CD4-positive, alpha-beta T cell treated with Interleukin-21 for 1 hour (primary cell): ENCODE measurements around the gene LSM10.

Source experiments
- DNase-seq: peaks from one replicate; pipeline ENCODE4 v3.0.0-alpha.2; 2020

LSM10 gene

DNA sequence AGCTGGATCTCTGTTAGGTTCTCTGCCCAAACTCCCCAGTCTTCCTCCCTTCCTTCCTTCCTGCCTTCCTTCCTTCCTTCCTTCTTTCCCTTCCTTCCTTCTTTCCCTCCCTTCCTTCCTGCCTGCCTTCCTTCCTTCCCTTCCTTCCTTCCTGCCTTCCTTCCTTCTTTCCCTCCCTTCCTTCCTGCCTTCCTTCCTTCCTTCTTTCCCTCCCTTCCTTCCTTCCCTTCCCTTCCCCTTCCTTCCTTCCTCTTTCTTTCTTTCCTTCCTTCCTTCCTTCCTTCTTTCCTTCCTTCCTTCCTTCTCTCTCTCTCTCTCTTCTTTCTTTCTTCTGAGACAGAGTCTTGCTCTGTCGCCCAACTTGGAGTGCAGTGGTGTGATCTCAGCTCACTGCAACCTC, 8.7 kb upstream of the LSM10 start:
- no peak for DNase-seq

DNA sequence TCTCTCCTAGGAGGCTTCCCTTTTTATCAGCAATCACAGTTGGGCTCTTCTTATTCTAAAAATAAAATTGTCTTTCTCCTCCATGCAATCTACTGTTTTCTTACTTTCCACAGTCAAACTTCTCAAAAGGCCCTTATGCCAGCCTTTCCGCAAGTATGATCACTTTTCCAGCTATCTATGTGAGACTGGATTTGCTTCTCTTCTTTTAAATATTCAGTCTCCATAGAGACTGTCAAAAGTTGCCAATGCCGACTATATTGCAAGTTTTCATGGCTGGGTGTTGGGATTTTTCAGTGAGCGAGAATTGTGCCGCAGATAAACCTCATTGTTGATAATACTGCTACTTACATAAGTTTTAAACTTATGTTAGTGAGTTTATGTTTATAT, 4.8 kb upstream of the LSM10 start:
- no peak for DNase-seq

DNA sequence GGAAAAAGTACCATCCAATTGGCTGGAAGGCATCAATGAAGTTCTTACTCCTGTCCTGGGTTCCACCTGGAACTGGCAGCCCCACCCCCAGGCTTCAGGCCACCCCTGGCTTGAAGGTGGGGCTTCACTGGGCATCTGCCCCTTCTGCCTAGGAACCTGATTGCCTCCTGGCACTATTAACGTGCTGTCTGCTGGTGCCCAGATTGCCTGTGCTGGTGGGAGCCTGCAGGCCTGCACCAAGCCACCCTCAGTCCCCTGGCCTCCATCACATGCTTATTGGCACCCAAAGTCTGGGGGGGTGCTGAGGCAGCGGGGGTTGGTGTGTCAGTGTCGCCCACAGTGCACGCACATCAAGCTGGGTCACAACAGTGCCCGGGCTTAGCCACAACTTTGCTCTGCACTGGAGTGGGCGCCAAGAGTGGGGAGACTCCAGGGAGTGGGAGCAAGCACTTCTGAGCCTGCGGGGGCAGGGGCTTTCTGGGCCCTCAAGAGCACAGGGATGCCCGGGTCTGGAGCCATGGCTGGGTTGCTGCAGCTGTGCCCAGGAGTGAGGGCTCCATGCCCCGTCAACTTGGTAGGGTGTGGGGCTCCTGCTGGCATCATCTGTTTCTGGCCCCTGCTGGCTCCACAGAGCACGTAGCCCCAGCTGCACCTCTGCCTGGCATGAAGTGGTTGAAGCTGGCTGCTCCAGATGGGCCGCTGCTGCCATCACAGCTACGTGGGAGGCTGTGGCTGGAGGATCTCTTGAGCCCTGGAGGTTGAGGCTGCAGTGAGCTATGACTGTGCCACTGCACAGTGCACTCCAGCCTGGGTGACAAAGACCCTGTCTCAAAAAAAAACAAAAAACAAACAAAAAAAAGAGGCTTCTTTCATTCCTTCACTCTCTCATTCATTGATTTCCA, 4.1 kb upstream of the LSM10 start:
- DNase-seq = no peak

DNA sequence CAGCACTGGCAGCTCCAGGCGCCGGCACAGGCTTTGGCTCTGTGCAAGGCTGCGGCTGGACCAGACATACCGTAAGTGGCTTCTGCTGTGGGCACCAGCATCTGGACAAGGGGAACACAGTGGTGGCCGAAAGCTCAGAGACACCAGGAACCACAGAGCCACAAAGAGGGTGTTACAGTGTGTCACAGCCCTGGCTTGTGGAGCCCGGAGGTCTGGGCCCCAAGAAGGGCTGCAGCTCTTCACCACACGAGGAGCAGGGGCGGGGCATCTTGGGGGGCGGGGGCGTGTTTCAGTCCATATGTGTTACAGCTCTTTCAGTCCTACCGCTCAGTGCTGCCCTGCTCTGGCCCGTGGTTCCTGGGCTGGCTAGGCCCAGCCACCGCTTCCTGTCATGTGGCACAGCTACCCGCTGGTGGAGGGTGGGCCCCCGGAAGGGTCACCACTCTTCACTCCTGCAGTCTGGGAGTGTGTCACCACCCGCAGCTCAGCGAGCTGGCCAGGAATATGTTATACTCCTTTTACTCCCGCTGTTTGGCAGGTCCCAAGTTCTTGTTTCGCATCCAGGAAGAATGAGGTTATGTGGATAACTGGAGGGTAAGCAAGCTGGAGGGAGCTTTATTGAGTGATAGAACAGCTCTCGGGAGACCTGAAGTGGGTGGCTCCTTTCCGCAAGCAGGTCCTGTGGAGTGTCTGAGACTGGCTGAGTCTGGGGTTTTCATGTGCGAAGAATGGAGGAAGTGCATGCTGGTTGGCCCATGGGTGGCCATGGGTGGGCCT, 3.3 kb upstream of the LSM10 start:
- peak; percentile 48 for DNase-seq

DNA sequence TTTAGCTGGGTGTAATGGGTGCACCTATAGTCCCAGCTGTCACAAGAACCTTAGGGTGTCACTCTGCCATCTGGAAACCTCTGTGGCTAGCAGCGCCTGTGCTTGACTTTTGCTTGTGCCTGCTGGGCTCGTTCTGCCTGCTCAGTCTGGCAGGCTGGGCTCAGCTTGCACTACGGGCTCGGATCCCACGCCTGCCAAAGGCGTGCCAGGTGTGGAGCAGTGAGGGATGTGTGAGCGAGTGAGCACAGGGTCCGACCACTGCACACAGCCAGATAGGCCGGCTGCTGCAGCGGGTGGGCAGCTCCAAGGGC, 2.8 kb upstream of the LSM10 start:
- DNase-seq = no peak

DNA sequence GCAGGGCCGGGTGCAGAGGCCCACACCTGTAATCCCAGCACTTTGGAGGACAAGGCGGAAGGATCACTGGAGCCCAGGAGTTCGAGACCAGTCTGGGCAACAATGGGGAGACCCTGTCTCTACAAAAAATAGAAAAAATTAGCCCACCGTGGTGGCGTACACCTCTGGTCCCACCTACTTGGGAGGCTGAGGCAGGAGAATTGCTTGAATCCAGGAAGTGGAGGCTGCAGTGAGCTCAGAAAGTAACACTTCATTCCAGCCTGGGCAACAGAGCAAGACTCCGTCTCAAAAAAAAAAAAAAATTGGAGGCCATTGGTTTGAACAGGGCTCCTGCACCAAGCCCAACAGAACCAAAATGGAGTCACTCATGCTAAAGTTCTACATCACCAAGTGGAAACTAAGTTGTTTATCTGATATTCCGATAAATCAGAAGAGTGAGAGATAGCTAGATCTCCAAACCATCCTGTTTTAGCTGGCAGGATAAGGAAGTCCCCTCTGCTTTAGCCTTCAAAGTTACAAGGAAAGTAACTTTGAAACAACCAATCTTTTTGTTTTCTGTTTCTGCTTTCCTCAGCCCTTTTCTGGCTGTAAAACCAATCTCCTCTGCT, 766 bp upstream of the LSM10 start:
- DNase-seq = no peak

DNA sequence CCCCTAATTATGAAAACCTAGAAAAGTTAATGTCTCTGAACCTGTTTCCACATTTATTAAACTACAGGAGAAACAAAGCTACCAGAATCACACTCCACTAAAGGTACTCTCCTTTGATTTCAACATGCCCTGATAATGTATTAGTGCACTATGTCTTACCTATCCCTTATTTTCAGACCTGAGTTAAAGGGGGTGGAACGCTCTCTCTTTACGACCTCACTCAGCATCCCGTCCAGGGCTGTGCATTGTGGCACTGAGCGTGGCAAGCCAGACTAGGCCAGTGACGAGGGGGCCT, 678 bp downstream of the LSM10 start:
- DNase-seq = peak; percentile 32

DNA sequence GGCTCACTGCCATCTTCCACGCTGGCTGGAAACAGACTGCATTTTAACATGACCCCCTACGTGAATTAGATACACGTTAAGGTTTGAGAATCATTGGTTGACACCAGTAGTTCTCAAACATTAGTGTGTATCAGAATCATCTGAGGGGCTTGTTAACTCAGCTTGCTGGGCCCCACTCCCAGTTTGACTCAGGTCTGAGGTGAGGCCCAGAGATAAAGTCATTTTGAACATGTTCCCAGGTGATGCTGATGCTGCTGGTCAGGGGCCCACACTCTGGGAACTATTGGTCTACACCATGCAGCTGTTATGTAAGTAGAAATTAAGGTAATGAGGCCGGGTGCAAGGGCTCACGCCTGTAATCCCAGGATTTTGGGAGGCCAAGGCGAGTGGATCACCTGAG, 1.3 kb downstream of the LSM10 start:
- no peak for DNase-seq

DNA sequence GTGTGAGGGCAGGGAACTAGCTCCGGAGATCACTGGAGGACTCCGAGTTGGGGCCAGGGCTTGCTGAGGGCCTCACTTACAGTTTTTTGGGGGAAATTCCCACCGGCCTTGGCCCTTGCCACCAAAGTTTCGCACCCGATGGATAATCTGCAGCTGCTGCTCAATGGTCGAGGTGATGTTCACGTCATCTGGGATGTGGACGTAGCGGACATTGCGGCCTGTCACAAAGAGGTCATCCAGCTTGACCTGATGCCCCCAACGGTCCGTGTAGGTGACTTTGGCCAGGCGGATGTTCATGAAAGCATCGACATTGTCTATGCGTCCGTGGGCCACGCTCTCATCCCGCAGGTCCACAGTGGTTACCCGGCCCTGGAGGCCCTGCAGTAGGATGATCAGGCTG, 4.0 kb downstream of the LSM10 start:
- no peak for DNase-seq

DNA sequence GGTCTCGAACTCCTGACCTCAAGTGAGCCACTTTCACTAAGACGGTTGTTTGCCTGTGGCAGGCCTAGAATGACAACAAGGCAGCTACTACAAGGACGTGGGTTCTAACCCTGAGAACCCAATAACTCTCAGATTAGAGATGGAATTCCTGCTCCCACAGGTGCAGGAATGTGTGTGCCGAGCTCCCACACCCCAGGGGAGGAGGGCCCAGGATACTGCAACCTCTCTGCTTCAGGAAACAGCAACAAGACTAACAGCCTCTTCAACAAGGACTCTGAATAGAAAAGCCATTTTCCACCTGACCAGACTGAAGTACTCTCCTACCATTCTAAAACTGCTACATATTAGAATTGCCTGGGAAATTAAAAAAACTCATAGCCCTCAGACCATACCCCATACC, 4.9 kb downstream of the LSM10 start:
- no peak for DNase-seq

DNA sequence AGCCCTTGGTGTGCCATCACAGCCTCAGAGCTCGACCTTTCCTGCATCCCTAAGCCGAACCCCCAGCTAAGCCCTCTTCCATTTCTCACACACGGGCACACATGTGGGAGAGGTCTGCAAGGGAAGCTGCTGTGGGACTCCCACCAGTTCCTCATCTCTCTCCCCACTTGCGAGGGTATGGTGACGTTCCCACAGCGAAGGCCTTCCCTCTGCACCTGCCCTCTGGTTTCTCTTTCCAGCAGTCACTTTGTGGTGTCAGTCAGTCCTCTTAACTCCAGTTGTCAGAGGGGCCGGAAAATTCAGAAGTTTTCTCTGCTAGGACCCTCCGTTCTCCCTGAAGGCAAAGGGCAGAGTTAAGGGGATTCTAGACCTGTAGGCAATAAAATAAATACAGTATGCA, 6.4 kb downstream of the LSM10 start:
- DNase-seq = no peak

DNA sequence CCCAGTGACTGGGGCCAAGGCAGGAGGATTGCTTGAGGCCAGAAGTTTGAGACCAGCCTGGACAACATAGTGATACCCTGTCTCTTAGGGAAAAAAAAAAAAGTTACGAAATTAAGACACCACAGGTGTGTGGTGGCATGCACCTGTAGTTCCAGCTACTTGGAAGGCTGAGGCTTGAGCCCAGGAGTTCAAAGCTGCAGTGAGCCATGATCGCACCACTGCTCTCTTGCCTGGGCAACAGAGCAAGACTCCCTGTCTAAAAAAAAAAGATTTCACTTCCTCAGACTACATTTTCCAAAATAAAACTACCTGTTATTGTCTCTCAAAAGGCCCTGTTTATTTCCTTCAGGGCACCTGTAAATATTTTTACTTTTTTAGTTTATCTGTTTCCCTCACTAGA, 7.3 kb downstream of the LSM10 start:
- no peak for DNase-seq

DNA sequence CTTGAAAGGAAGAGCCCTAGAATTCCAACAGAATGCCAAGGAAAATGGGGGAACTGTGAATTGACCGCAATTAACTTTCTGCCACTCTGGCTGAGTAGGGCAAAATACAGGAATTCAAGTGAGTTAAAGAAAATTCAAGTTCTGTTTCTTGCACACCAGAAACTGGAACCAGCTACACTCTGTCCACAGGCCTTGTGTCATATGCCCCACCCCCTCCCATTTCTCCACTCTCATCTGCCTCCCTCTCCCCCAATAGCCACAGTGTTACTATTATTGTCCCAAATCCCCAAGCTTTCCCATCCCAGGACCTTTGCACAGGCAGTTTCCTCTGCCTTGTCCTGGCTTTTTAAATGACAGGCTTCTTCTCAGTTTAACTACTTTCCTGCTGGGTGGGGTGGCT, 7.7 kb downstream of the LSM10 start:
- DNase-seq = no peak

DNA sequence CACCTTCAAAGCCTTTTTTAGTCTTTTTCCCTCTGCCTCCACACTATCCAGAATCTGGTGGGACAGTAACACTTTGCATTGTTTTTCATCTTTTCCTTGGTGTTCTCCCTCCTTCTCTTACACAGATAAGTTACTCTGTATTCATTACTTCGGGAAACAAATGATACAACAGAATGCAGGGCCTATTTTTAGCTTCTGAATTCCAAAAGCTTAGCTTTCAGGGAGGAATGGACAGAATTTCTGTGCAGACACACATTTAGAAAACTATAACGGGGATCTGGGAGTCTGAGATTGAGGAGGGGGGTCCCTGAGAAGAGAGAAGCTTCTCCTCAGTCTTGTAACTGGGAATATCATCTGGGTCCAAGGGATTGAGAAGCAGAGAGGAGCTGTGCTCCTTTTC, 8.4 kb downstream of the LSM10 start:
- DNase-seq = no peak

DNA sequence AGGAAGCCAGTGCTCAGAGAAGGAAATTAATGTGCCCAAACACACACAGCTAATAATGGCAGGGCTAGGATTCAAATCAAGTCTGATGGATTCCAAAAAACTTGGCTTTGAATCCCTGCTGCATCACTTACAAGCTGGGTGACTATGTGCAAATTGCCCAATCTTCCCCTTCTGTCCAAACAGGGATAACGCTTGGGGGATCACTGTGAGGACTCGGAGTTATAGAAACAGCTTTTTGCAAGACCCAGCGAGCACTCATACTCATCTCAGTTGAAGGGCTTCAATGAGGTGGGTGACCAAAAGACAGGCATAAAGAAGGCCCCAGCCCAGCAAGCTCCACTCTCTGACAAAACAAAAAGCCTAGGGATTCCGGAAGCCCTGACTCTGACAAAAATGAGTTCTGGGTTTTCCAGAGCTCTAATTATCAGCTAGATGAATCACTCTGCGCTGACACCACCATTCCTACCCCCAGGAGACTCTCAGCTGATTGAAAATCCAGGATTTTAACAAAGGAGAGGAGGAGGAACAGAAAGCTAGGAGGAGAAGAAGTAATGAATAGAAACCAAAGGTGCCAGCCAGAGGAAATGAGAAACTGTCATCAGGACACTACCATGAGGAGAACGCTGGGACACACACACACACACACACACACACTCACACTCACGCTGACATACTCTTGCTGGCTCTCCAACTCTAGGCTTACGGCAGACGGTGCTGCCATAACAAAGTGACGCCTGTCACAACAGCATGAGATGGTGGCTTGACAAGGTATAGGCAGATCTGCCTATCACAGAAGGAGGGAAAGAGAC, 10.4 kb downstream of the LSM10 start:
- DNase-seq = no peak

DNA sequence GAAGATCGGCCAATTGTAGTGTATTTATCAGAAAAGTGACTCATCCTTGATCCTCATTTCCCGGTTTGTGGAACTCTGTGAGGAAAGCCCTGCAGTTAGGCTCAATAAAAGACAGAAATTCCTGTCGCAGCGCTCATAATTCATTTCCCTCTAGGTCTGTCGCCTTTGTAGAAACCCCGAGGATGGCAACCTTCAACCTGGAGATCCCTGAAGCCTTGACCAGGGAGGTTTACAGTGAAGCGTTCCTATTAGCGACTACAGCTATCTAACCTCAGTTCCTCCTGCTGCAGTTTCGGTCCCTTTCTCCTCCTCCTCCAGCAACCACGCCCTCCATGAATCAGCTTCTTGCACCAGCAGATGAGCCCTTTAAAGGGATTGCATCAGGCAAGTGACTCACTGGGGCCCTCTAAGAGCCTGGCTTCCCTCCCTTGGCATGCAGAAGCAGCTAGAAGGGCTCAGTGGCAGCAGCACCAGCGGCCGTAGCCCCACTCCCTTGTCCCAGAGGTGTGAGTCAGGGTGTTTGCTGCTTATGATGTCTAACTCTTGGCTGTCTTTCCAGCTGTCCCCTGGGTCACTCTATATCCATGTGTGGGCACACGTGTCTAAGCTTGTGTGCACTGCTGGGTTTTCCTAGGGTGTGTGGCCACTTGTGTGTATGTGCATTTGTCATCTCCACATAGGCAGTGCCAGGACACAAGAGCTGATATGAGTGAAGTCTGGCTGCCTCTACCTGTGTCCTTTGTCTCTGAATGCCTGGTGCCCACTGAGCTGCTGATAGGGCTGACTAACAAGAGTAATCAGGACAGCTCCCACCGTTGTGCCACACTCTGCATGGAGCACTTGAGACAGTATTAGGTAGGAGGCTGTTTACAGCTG, 11.2 kb downstream of the LSM10 start:
- peak; percentile 88 for DNase-seq

DNA sequence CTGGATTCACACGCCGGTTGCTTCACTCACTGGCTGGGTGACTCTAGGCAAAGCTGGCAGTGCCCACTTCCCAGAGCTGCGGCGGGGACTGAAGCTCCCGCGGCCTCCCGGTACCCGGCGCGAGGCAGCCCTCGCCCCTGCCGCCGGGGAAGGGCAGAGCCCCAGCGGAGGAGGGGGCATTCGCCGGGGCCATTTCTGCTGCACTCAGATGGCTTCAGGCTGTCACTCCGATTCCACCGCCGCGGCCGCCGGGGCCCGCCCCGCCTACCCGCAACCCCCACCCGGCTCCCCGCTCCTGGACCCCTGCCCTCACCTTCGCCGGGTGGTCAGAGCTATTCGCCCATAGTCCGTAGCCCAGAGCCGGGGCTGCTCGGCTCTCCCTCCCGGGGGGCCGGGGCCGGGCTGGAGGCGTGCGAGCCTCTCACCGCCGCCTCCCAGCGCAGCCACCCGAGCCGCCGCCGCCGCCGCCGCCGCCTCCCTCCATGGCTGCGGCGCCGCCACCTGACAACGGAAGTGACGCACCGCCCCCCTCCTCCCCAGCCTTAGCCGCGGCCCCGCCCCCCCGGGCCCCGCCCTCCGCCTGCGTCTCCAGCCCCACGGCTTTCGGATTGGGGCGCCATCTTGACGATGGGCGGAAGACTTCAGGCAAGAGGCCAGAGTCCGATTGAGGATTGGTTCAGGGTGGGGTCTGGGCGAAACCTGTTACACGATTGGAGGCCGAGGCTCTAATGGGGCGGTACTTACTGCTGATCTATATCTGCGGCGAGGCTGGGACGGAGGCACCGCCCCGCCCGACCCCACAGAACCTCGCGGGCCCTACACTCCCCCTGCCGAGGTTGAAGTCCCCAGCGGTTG, 12.1 kb downstream of the LSM10 start, which contains the start of gene STK40:
STK40 (minus strand) TSS at position 515 of the 855 bp plus-strand sequence. CDS start 24,592 bp downstream, outside the sequence.
- peak; percentile 99 for DNase-seq

DNA sequence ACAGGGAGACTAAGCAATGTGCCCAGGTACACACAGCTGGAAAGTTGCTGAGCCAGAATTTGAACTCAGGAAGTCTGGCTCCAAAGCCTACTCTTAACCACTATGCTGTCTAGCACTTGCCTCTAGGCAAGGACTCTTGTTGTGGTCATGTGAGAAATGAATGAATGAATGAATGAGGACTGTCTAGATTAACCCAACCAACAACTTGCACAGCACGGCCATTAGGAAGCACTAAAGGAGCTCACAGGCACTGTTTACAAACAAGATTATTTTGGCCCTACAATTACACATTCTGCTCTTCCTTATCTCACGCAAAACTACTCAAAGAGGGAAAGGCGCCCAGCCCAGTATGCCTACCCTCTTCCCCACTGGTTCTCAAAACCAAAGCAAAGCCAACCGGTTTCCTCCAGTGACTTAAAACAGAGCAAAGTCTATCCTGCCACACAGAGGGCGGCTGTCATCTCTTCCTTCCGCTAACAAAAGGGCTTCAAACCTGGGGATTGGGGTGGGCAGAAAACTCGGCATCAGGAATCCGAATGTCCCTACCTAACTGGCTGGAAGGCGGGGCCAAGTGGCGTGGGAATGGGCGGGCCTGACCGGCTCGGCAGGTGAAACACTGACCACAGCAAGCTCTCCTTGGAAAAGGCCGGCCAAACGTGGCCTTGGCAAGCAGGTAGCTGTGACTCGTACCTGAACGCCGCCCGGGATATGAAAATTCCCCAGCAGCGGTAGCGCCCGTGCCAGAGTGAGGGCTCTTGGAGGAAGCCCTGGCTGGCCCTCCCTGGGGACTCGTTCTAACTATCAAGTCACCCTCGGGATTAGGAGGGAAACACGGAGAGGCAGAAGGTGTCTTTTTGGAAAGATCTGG, 12.9 kb downstream of the LSM10 start:
- DNase-seq = peak; percentile 61

DNA sequence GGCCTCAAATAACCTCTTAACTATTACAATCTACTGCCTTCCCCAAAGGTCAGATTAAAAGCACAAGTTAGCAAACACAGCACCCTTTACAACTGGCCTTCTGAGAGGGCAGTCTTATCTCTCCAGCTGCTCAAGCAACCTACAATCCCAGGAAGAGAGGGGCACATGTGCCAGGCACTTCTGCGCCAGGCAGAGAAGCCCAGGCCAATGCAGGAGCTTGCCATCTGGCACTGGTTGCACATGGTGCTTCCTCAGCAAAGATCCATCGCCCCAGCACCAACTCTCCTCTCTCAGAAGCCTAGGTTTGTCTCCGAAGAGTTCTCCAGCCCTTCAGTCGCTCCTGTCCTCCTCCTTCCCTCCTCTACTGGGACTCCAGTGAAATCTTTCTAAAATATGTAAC, 14.5 kb downstream of the LSM10 start:
- no peak for DNase-seq

DNA sequence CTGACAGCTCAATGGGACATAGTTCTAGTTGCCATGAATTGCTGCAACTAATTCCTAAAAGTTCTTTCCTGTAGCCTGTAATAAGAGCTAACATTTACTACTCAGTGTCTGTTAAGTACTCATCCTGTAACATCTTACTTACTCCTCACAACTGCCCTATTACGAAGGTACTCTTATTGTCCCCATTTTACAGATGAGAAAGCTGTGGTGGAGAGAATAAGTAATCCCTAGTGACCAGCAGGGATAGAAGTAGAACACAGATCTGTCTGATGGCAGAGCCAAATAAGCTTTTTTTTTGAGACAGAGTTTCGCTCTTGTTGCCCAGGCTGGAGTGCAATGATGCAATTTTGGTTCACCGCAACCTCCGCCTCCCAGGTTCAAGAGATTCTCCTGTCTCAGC, 15.0 kb downstream of the LSM10 start:
- no peak for DNase-seq
